Measurements from ENCODE around the gene RERE.

Gene RERE

GRCh38 chr1:8334106-8334851 lies 483.2 kb downstream of the RERE start:
- no peak for DNase-seq (ENCODE audit: extremely low read depth, low read depth)
- no peak for TF ChIP-seq CTCF (IDR thresholded peaks at IDR 0.05; ENCODE audit: low read depth, low read length)

- TF ChIP-seq CTCF (IDR thresholded peaks at IDR 0.05; ENCODE audit: low read depth, low read length) = no peak
- DNase-seq (ENCODE audit: extremely low read depth, low read depth) = no peak
Measured at GRCh38 chr1:8333246-8333987, 484.0 kb downstream of the RERE start.

- no peak for DNase-seq (ENCODE audit: extremely low read depth, low read depth)
- TF ChIP-seq CTCF (IDR thresholded peaks at IDR 0.05; ENCODE audit: low read depth, low read length) = no peak
Measured at GRCh38 chr1:8332806-8333205, 484.6 kb downstream of the RERE start.

GRCh38 chr1:8330271-8331125 lies 486.9 kb downstream of the RERE start:
- no peak for TF ChIP-seq CTCF (IDR thresholded peaks at IDR 0.05; ENCODE audit: low read depth, low read length)
- no peak for DNase-seq (ENCODE audit: extremely low read depth, low read depth)

- no peak for TF ChIP-seq CTCF (IDR thresholded peaks at IDR 0.05; ENCODE audit: low read depth, low read length)
- DNase-seq (ENCODE audit: extremely low read depth, low read depth) = no peak
Measured at GRCh38 chr1:8329858-8330257, 487.6 kb downstream of the RERE start.

- no peak for TF ChIP-seq CTCF (IDR thresholded peaks at IDR 0.05; ENCODE audit: low read depth, low read length)
- DNase-seq (ENCODE audit: extremely low read depth, low read depth) = no peak
Measured at GRCh38 chr1:8329439-8329838, 488.0 kb downstream of the RERE start.
